Smooth muscle cell (in vitro differentiated cells): ENCODE data around the gene TMEM266. TPM values are rescaled to one million over a fixed set of nuclear protein-coding genes. Genes with fewer than 3 reads are reported as not detected.

ENCODE experiments used
- DNase-seq: peaks from one replicate; lab custom pipeline; 2025; ENCODE audit not compliant: unreplicated experiment; lab: John Stamatoyannopoulos, UW
- H2AFZ ChIP-seq: fragments of 200-600 bp; sonication (generic); 2 replicates; pipeline ENCODE4 v1.6.0; 2016; ENCODE audit warnings: antibody characterized with exemption, low read depth, mild to moderate bottlenecking
- H3F3A ChIP-seq: fragments of 200-600 bp; sonication (generic); 2 replicates; pipeline ENCODE4 v1.6.0; 2017; ENCODE audit warnings: antibody characterized with exemption, low read depth
- H3K27ac ChIP-seq: fragments of 200-600 bp; sonication (generic); 2 replicates; pipeline ENCODE4 v1.5.1; 2016; ENCODE audit warnings: low read depth, mild to moderate bottlenecking
- H3K27me3 ChIP-seq: fragments of 200-600 bp; sonication (generic); 2 replicates; pipeline ENCODE4 v1.6.1; 2016; ENCODE audit warnings: low read depth, mild to moderate bottlenecking
- H3K36me3 ChIP-seq: fragments of 200-600 bp; sonication (generic); 2 replicates; pipeline ENCODE4 v1.5.1; 2016; ENCODE audit warnings: low read depth
- H3K4me1 ChIP-seq: fragments of 200-600 bp; sonication (generic); 2 replicates; pipeline ENCODE4 v1.5.1; 2016; ENCODE audit warnings: low read depth
- H3K4me2 ChIP-seq: fragments of 200-600 bp; sonication (generic); 2 replicates; pipeline ENCODE4 v1.6.0; 2016; ENCODE audit warnings: mild to moderate bottlenecking
- H3K4me3 ChIP-seq: fragments of 200-600 bp; sonication (generic); 2 replicates; pipeline ENCODE4 v1.5.1; 2016; ENCODE audit warnings: mild to moderate bottlenecking
- H3K79me2 ChIP-seq: fragments of 200-600 bp; sonication (generic); 2 replicates; pipeline ENCODE4 v1.6.0; 2016; ENCODE audit warnings: low read depth, mild to moderate bottlenecking
- H3K9ac ChIP-seq: fragments of 200-600 bp; sonication (generic); 2 replicates; pipeline ENCODE4 v1.6.0; 2016; ENCODE audit warnings: low read depth
- H3K9me3 ChIP-seq: fragments of 200-600 bp; sonication (generic); replicated peaks from 2 replicates; pipeline ENCODE4 v1.5.1; 2016; ENCODE audit warnings: low read depth
- H4K20me1 ChIP-seq: fragments of 200-600 bp; sonication (generic); 2 replicates; pipeline ENCODE4 v1.6.0; 2016; ENCODE audit warnings: low read depth
- CTCF ChIP-seq: fragments of 200-600 bp; sonication (generic); IDR thresholded peaks from 2 replicates; pipeline ENCODE4 v1.5.1; 2017; ENCODE audit warnings: borderline replicate concordance, mild to moderate bottlenecking, antibody characterized with exemption; ENCODE audit not compliant: insufficient read depth, poor library complexity, severe bottlenecking
- WGBS: methylation state at CpG from one replicate; pipeline ENCODE4 v1.1.7; 2016; ENCODE audit warnings: low lambda C conversion rate; 5-methylcytosine and 5-hydroxymethylcytosine counted together
- polyA plus RNA-seq: library from polyadenylated mRNA; unstranded; fragments of >200 nt; fragmentation: Nextera tagmentation; extraction: Ambion mirVana; gene quantifications from 2 replicates; pipeline ENCODE4 v1.2.1, GENCODE V29; 2016
- total RNA-seq: library from RNA; depleted of rRNA; stranded (reverse); fragments of >200 nt; gene quantifications from 2 replicates; pipeline ENCODE4 v1.2.3, GENCODE V29; 2014

Gene TMEM266
- total and polyA plus RNA-seq, 2 experiments from 2014 or later: 0.27 TPM; not detected in 1

- DNase-seq: no peak
- no peaks in the 10 kb centered on the region for H3K36me3 ChIP-seq
- H3K27ac ChIP-seq: no peak overlapping the region
- over 99% methylated on average over 8 of the region's 10 CpGs for WGBS
- peaks cover 3% of the 10 kb centered on the region for H3K4me1 ChIP-seq
- H4K20me1 ChIP-seq: no peaks in the 10 kb centered on the region
- no peaks in the 10 kb centered on the region for H3F3A ChIP-seq
- no peaks in the 10 kb centered on the region for H3K79me2 ChIP-seq
- no peaks in the 10 kb centered on the region for H3K27me3 ChIP-seq
- no peak overlapping the region for H3K9ac ChIP-seq
- H3K4me2 ChIP-seq: no peak overlapping the region
- no peak overlapping the region for H3K4me3 ChIP-seq
- H2AFZ ChIP-seq: no peak overlapping the region
- no peak for TF ChIP-seq CTCF
- H3K9me3 ChIP-seq: no peaks in the 10 kb centered on the region
Observed at GRCh38 chr15:76176059-76176458, 116.3 kb downstream of the TMEM266 start.

GRCh38 chr15:76176487-76177085 is 116.8 kb downstream of the TMEM266 start:
- no peaks in the 10 kb centered on the region for H3K36me3 ChIP-seq
- H2AFZ ChIP-seq: no peak overlapping the region
- H3K9me3 ChIP-seq: no peaks in the 10 kb centered on the region
- WGBS: 95% methylated on average over 15 of the region's 15 CpGs
- H3K4me1 ChIP-seq: peaks cover 3% of the 10 kb centered on the region
- no peaks in the 10 kb centered on the region for H3K27me3 ChIP-seq
- H3K4me3 ChIP-seq: no peak overlapping the region
- no peak for TF ChIP-seq CTCF
- no peaks in the 10 kb centered on the region for H3K79me2 ChIP-seq
- no peak overlapping the region for H3K27ac ChIP-seq
- no peak for DNase-seq
- no peaks in the 10 kb centered on the region for H3F3A ChIP-seq
- H3K9ac ChIP-seq: no peak overlapping the region
- no peaks in the 10 kb centered on the region for H4K20me1 ChIP-seq
- H3K4me2 ChIP-seq: no peak overlapping the region

GRCh38 chr15:76177491-76178040 is 117.8 kb downstream of the TMEM266 start:
- Histone ChIP-seq H2AFZ (no peak overlapping the region), H3K27ac (no peak overlapping the region), H3K4me3 (no peak overlapping the region), H3F3A (no peaks in the 10 kb centered on the region), H3K9me3 (no peaks in the 10 kb centered on the region), H3K9ac (no peak overlapping the region), H3K79me2 (no peaks in the 10 kb centered on the region), H3K4me2 (no peak overlapping the region), H3K36me3 (no peaks in the 10 kb centered on the region), H3K4me1 (peaks cover 3% of the 10 kb centered on the region), H3K27me3 (no peaks in the 10 kb centered on the region), H4K20me1 (no peaks in the 10 kb centered on the region)
- no peak for TF ChIP-seq CTCF
- DNase-seq: no peak
- 69% methylated on average over 15 of the region's 15 CpGs for WGBS

- no peaks in the 10 kb centered on the region for H3F3A ChIP-seq
- H4K20me1 ChIP-seq: no peaks in the 10 kb centered on the region
- H3K36me3 ChIP-seq: no peaks in the 10 kb centered on the region
- TF ChIP-seq CTCF: no peak
- H3K27me3 ChIP-seq: no peaks in the 10 kb centered on the region
- H3K9ac ChIP-seq: no peak overlapping the region
- 88% methylated on average over 19 of the region's 21 CpGs for WGBS
- no peaks in the 10 kb centered on the region for H3K79me2 ChIP-seq
- no peak overlapping the region for H3K4me3 ChIP-seq
- H3K9me3 ChIP-seq: no peaks in the 10 kb centered on the region
- no peak overlapping the region for H2AFZ ChIP-seq
- no peak overlapping the region for H3K4me2 ChIP-seq
- H3K27ac ChIP-seq: no peak overlapping the region
- DNase-seq: no peak
- H3K4me1 ChIP-seq: peaks cover 3% of the 10 kb centered on the region
Observed at GRCh38 chr15:76178296-76179000, 118.7 kb downstream of the TMEM266 start.
